ENCODE data around the gene PRSS21.

The PRSS21 gene

GRCh38 chr16:2785101-2785991 lies 31.7 kb upstream of the PRSS21 start:
- CTCF ChIA-PET = interaction anchor here (1.5 kb wide), 1 partner anchor 27 kb away, joined by 4 read pairs; no protein-coding TSS in a partner anchor
- no peak for DNase-seq (ENCODE audit: extremely low spot score)
- TF ChIP-seq CTCF (IDR thresholded peaks at IDR 0.05; ENCODE audit: control extremely low read depth, extremely low read depth, low read depth, missing control alignments) = no peak
- POLR2A ChIA-PET = no interaction called here

- no peak for DNase-seq (ENCODE audit: extremely low spot score)
- CTCF ChIA-PET = no interaction called here
- POLR2A ChIA-PET = no interaction called here
- TF ChIP-seq CTCF (IDR thresholded peaks at IDR 0.05; ENCODE audit: control extremely low read depth, extremely low read depth, low read depth, missing control alignments) = no peak
These were observed 30.8 kb upstream of the PRSS21 start for GRCh38 chr16:2786061-2786825.

- DNase-seq (ENCODE audit: extremely low spot score) = no peak
- CTCF ChIA-PET = no interaction called here
- no peak for TF ChIP-seq CTCF (IDR thresholded peaks at IDR 0.05; ENCODE audit: control extremely low read depth, extremely low read depth, low read depth, missing control alignments)
- POLR2A ChIA-PET = no interaction called here
These were observed 30.2 kb upstream of the PRSS21 start for GRCh38 chr16:2786826-2787151.

- ChIA-PET POLR2A (no interaction called here), CTCF (no interaction called here)
- DNase-seq (ENCODE audit: extremely low spot score) = no peak
- TF ChIP-seq CTCF (IDR thresholded peaks at IDR 0.05; ENCODE audit: control extremely low read depth, extremely low read depth, low read depth, missing control alignments) = no peak
These were observed 29.6 kb upstream of the PRSS21 start, which contains the start of gene PRSS33 for GRCh38 chr16:2787406-2787805. Gene PRSS33 (minus strand): TSS chr16:2787560. CDS start chr16:2786547, 1,013 bp downstream.

- DNase-seq (ENCODE audit: extremely low spot score) = no peak
These were observed 29.1 kb upstream of the PRSS21 start for GRCh38 chr16:2787961-2788360.

More at GRCh38 chr16:2787961-2788360, 29.1 kb upstream of the PRSS21 start:
- no peak for TF ChIP-seq CTCF (IDR thresholded peaks at IDR 0.05; ENCODE audit: control extremely low read depth, extremely low read depth, low read depth, missing control alignments)
- ChIA-PET POLR2A (no interaction called here), CTCF (no interaction called here)

Data from GM10248 (cell line).